Measurements from ENCODE around the gene AGPAT2.
A peak's percentile ranks its signal among the peaks of the same experiment; 100 is the strongest.

DNA sequence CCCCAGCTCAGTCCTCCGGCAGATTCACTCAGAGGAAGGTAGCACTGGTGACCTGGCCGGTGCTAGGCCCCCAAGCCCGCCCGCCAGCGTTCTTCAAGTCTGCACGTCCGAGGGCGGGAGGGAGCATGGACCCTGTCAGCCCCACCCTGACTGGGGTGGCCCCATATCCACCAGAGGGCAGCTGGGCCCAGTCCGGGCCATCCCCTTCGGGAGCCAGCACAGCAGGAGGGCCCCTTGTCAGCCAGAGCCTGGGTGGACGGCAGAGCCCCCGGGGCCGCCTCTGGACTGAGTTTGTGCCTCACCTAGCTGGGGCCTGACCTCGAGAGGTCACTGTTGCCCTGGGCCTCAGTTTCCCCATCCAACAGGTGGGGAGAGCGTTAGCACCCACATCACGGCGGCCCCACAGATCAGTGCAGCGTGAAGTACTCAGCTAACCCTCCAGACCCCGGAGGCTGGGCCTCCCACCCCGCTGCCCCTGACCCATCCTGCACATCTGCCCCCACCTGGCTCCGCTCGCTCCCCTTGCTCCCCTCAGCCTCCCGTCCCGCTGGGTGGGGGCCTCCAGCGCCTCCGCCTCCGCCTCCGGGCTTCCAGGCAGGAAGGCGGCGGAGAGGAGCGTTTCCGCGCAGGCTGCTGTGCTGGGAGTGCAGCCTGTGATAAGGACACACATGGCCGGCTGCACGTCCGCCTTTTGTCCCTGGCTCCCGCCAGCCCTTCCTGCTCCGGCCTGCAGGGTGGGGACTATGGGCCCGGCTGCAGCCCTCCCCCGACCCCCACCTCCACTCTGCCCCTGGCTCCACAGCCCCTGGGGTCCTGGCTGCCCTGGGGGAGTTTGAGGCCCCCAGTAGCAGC is 41.1 kb downstream of the AGPAT2 start:
- TF ChIP-seq, protein P1, sequence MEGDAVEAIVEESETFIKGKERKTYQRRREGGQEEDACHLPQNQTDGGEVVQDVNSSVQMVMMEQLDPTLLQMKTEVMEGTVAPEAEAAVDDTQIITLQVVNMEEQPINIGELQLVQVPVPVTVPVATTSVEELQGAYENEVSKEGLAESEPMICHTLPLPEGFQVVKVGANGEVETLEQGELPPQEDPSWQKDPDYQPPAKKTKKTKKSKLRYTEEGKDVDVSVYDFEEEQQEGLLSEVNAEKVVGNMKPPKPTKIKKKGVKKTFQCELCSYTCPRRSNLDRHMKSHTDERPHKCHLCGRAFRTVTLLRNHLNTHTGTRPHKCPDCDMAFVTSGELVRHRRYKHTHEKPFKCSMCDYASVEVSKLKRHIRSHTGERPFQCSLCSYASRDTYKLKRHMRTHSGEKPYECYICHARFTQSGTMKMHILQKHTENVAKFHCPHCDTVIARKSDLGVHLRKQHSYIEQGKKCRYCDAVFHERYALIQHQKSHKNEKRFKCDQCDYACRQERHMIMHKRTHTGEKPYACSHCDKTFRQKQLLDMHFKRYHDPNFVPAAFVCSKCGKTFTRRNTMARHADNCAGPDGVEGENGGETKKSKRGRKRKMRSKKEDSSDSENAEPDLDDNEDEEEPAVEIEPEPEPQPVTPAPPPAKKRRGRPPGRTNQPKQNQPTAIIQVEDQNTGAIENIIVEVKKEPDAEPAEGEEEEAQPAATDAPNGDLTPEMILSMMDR (IDR thresholded peaks at IDR 0.05), result peak in 1 of 3 experiments; percentile 11
- no peak for TF ChIP-seq POLR2A (IDR thresholded peaks at IDR 0.05; ENCODE audit: low read depth)
- peak; percentile 52 for TF ChIP-seq EP300 (IDR thresholded peaks at IDR 0.05)
